ENCODE data around the gene MACF1.
"Not testable (repeated sequence)": the region's sequence is repeated elsewhere in the genome, so short reads cannot be mapped to it uniquely, and the experiment has no call there.

Gene MACF1

GRCh38 chr1:39497585-39497984 is 293.1 kb downstream of the MACF1 start:
- DNase-seq: no peak

- DNase-seq: not testable (repeated sequence)
These were observed 293.7 kb downstream of the MACF1 start for GRCh38 chr1:39498096-39498710.

- not testable (repeated sequence) for DNase-seq
These were observed 294.3 kb downstream of the MACF1 start for GRCh38 chr1:39498821-39499220.

GRCh38 chr1:39499668-39500067 is 295.2 kb downstream of the MACF1 start:
- no peak for DNase-seq

- DNase-seq: no peak
These were observed 296.4 kb downstream of the MACF1 start for GRCh38 chr1:39500862-39501389.

- no peak for DNase-seq
These were observed 297.2 kb downstream of the MACF1 start for GRCh38 chr1:39501666-39502065.

- DNase-seq: not testable (repeated sequence)
These were observed 299.9 kb downstream of the MACF1 start for GRCh38 chr1:39504436-39504835.

- DNase-seq: no peak
These were observed 300.8 kb downstream of the MACF1 start for GRCh38 chr1:39505289-39505688.

- no peak for DNase-seq
These were observed 302.9 kb downstream of the MACF1 start for GRCh38 chr1:39507230-39507928.

GRCh38 chr1:39508266-39508665 is 303.8 kb downstream of the MACF1 start:
- DNase-seq: no peak

GRCh38 chr1:39508857-39509305 is 304.4 kb downstream of the MACF1 start:
- peak in 1 of 2 experiments; percentile 3 for DNase-seq

GRCh38 chr1:39509360-39510009 is 305.0 kb downstream of the MACF1 start:
- DNase-seq: peak; percentile 27 to 49

- not testable (repeated sequence) for DNase-seq
These were observed 306.2 kb downstream of the MACF1 start for GRCh38 chr1:39510570-39511186.

- not testable (repeated sequence) for DNase-seq
These were observed 307.0 kb downstream of the MACF1 start for GRCh38 chr1:39511477-39511876.

GRCh38 chr1:39512234-39512847 is 307.8 kb downstream of the MACF1 start:
- not testable (repeated sequence) for DNase-seq

GRCh38 chr1:39514710-39515124 is 310.2 kb downstream of the MACF1 start:
- DNase-seq: peak; percentile 20 to 25

GRCh38 chr1:39515131-39516086 is 310.9 kb downstream of the MACF1 start:
- peak; percentile 37 to 47 for DNase-seq

GRCh38 chr1:39516841-39517240 is 312.3 kb downstream of the MACF1 start:
- DNase-seq: not testable (repeated sequence)

GRCh38 chr1:39517936-39518335 is 313.4 kb downstream of the MACF1 start:
- DNase-seq: not testable (repeated sequence)

GRCh38 chr1:39519376-39519775 is 314.9 kb downstream of the MACF1 start:
- not testable (repeated sequence) for DNase-seq

- not testable (repeated sequence) for DNase-seq
These were observed 317.7 kb downstream of the MACF1 start for GRCh38 chr1:39522221-39522620.

All from activated CD4-positive, alpha-beta T cell treated with anti-CD3 and anti-CD28 coated beads, Interleukin-2, amount 50 U/mL, for 48 hours (primary cell).